ENCODE data around the gene ASB1.

DNA sequence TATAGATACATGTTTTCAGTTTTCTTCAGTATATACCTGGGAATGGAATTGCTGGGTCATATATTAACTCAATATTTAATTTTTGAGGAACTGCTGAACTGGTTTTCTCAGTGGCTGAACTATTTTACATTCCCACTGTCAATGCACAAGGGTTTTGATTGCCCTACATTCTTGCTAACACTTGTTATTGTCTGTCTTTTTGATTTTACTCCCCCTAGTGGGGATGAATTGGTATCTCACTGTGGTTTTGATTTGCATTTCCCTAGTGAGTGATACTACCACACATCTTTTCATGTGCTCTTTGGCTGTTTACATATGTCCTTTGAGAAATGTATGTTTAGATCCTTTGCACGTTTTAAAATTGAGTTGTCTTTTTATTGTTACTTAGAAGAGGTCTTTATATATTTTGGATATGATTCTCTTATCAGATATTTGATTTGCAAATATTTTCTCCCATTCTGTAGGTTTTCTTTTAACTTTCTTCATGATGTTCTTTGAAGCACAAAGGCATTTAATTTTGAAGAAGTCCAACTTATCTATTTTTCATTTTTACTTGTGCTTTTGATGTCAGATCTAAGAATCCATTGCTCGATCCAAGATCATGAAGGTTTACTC lies 36.2 kb downstream of the ASB1 start:
- TF ChIP-seq, protein P1, sequence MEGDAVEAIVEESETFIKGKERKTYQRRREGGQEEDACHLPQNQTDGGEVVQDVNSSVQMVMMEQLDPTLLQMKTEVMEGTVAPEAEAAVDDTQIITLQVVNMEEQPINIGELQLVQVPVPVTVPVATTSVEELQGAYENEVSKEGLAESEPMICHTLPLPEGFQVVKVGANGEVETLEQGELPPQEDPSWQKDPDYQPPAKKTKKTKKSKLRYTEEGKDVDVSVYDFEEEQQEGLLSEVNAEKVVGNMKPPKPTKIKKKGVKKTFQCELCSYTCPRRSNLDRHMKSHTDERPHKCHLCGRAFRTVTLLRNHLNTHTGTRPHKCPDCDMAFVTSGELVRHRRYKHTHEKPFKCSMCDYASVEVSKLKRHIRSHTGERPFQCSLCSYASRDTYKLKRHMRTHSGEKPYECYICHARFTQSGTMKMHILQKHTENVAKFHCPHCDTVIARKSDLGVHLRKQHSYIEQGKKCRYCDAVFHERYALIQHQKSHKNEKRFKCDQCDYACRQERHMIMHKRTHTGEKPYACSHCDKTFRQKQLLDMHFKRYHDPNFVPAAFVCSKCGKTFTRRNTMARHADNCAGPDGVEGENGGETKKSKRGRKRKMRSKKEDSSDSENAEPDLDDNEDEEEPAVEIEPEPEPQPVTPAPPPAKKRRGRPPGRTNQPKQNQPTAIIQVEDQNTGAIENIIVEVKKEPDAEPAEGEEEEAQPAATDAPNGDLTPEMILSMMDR (IDR thresholded peaks at IDR 0.05) = peak; percentile 79
- TF ChIP-seq EZH2 (IDR thresholded peaks at IDR 0.05; ENCODE audit: borderline replicate concordance, insufficient read depth, low read depth, low read length, poor library complexity, severe bottlenecking) = no peak

Measured in B cell (primary cell).